ENCODE data around the gene RIMBP3B. TPM values are rescaled to one million over a fixed set of nuclear protein-coding genes. Genes with fewer than 3 reads are reported as not detected.
"Not testable (repeated sequence)": the region's sequence is repeated elsewhere in the genome, so short reads cannot be mapped to it uniquely, and the experiment has no call there.

RIMBP3B gene
- 0.05 and 0.30 TPM in 2 replicates for total RNA-seq (2014; rRNA removed; shearing (Covaris generic))
- not detected in 2 replicates for polyA plus RNA-seq (2015; cell fraction: cytosol; rRNA removed)
- 0.27 TPM in 1 of 2 replicates, not detected in the other for polyA plus RNA-seq (2015; cell fraction: nucleus; rRNA removed)

GRCh38 chr22:21383701-21384467 is at the start of gene RIMBP3B:
Gene RIMBP3B (plus strand): TSS chr22:21383751. CDS start chr22:21383859, 108 bp downstream.
- not testable (repeated sequence) for DNase-seq (ENCODE audit: low read depth)

- DNase-seq (ENCODE audit: low read depth), result not testable (repeated sequence)
Observed at GRCh38 chr22:21357527-21357926, 26.0 kb upstream of the RIMBP3B start.

GRCh38 chr22:21360525-21360924 is 23.0 kb upstream of the RIMBP3B start:
- not testable (repeated sequence) for DNase-seq (ENCODE audit: low read depth)

- DNase-seq (ENCODE audit: low read depth), result not testable (repeated sequence)
Observed at GRCh38 chr22:21362473-21362872, 21.1 kb upstream of the RIMBP3B start.

- DNase-seq (ENCODE audit: low read depth), result not testable (repeated sequence)
Observed at GRCh38 chr22:21363061-21363460, 20.5 kb upstream of the RIMBP3B start.

- DNase-seq (ENCODE audit: low read depth), result not testable (repeated sequence)
Observed at GRCh38 chr22:21363803-21364202, 19.7 kb upstream of the RIMBP3B start.

GRCh38 chr22:21364362-21364761 is 19.2 kb upstream of the RIMBP3B start:
- DNase-seq (ENCODE audit: low read depth), result not testable (repeated sequence)

GRCh38 chr22:21365337-21365736 is 18.2 kb upstream of the RIMBP3B start:
- DNase-seq (ENCODE audit: low read depth), result not testable (repeated sequence)

GRCh38 chr22:21368603-21369310 is 14.8 kb upstream of the RIMBP3B start:
- DNase-seq (ENCODE audit: low read depth), result not testable (repeated sequence)

- not testable (repeated sequence) for DNase-seq (ENCODE audit: low read depth)
Observed at GRCh38 chr22:21375880-21376279, 7.7 kb upstream of the RIMBP3B start.

- DNase-seq (ENCODE audit: low read depth), result not testable (repeated sequence)
Observed at GRCh38 chr22:21384468-21385357, 1.2 kb downstream of the RIMBP3B start.

- not testable (repeated sequence) for DNase-seq (ENCODE audit: low read depth)
Observed at GRCh38 chr22:21389480-21389879, 5.9 kb downstream of the RIMBP3B start.

- not testable (repeated sequence) for DNase-seq (ENCODE audit: low read depth)
Observed at GRCh38 chr22:21390013-21390412, 6.5 kb downstream of the RIMBP3B start.

- not testable (repeated sequence) for DNase-seq (ENCODE audit: low read depth)
Observed at GRCh38 chr22:21394613-21395012, 11.1 kb downstream of the RIMBP3B start.

- DNase-seq (ENCODE audit: low read depth), result not testable (repeated sequence)
Observed at GRCh38 chr22:21401197-21401969, 17.8 kb downstream of the RIMBP3B start.

GRCh38 chr22:21402763-21403314 is 19.3 kb downstream of the RIMBP3B start:
- not testable (repeated sequence) for DNase-seq (ENCODE audit: low read depth)

- not testable (repeated sequence) for DNase-seq (ENCODE audit: low read depth)
Observed at GRCh38 chr22:21407139-21407538, 23.6 kb downstream of the RIMBP3B start.

- DNase-seq (ENCODE audit: low read depth), result not testable (repeated sequence)
Observed at GRCh38 chr22:21407792-21408191, 24.2 kb downstream of the RIMBP3B start.

- not testable (repeated sequence) for DNase-seq (ENCODE audit: low read depth)
Observed at GRCh38 chr22:21416375-21416774, 32.8 kb downstream of the RIMBP3B start.

GRCh38 chr22:21417227-21417746 is 33.7 kb downstream of the RIMBP3B start, which contains the start of gene HIC2:
Gene HIC2 (plus strand): TSS chr22:21417371. CDS start chr22:21442832, 25,461 bp downstream.
- not testable (repeated sequence) for DNase-seq (ENCODE audit: low read depth)
